HepG2 (cell line): ENCODE measurements around the gene KLK14. TPM values are rescaled to one million over a fixed set of nuclear protein-coding genes. Genes with fewer than 3 reads are reported as not detected.

ENCODE experiments used
- ATAC-seq: fragments of 200-7000 bp; cut with Tn5 transposase; 3 replicates; pipeline ENCODE4 v1.9.1; 2020; ENCODE audit warnings: mild to moderate bottlenecking, moderate library complexity
- BruUV-seq: library from RNA; stranded (reverse); fragments of 400-500 nt; replicated peaks from 2 replicates; lab custom pipeline; 2021; lab: Mats Ljungman, UMichigan
- CTCF ChIA-PET: fragments of 300-600 bp; formaldehyde crosslinking; extraction: SDS; loops from one replicate; lab custom pipeline; 2021; ENCODE audit warnings: low total read pairs, inconsistent platforms, low intra/inter-chr PET ratio; lab: Yijun Ruan, JAX
- POLR2A ChIA-PET: fragments of 350-600 bp; sonication (Branson Sonifier 250); formaldehyde crosslinking; loops from one replicate; lab custom pipeline; 2020; ENCODE audit warnings: antibody characterized with exemption, inconsistent platforms; lab: Yijun Ruan, JAX
- DNase-seq: peaks from one replicate; pipeline ENCODE4 v3.0.0-alpha.2; 2015; ENCODE audit warnings: low spot score
- FAIRE-seq: peaks from 3 replicates; lab custom pipeline; 2011; peaks lifted over from hg19 to GRCh38; lab: Jason Lieb, UNC
- H2AFZ ChIP-seq: one replicate; pipeline ENCODE4 v1.6.1; 2011; ENCODE audit warnings: low read length, inconsistent platforms
- H3K27ac ChIP-seq: fragments of 300-600 bp; 3 replicates; pipeline ENCODE4 v1.8.0; 2011; ENCODE audit warnings: mixed run types, mild to moderate bottlenecking, mixed read lengths, low read length, inconsistent platforms; ENCODE audit not compliant: insufficient read depth; ENCODE audit errors: extremely low read length
- H3K27me3 ChIP-seq, 2 experiments: fragments of 200-600 bp in 1 of 2; 2 replicates in 1 of 2; 3 replicates in 1 of 2; pipeline versions ENCODE4 v1.6.0 to v1.8.0; 2011; ENCODE audit warnings: low read length in 2 of 2, mild to moderate bottlenecking in 2 of 2, moderate library complexity in 2 of 2, inconsistent platforms in 1 of 2; ENCODE audit not compliant: insufficient read depth in 2 of 2, control insufficient read depth in 1 of 2
- H3K36me3 ChIP-seq, 2 experiments: fragments of 200-600 bp in 1 of 2; replicated peaks in 1 of 2; 2 replicates in 1 of 2; 3 replicates in 1 of 2; pipeline versions ENCODE4 v1.5.1 to v1.8.0; 2011; ENCODE audit warnings: low read length in 2 of 2, inconsistent platforms in 1 of 2; ENCODE audit not compliant: insufficient read depth in 2 of 2, control insufficient read depth in 1 of 2
- H3K4me1 ChIP-seq: 2 replicates; pipeline ENCODE4 v1.5.1; 2012; ENCODE audit warnings: low read length, inconsistent platforms; ENCODE audit not compliant: insufficient read depth
- H3K4me2 ChIP-seq: 2 replicates; pipeline ENCODE4 v1.6.0; 2011; ENCODE audit warnings: low read depth, low read length, inconsistent platforms
- H3K4me3 ChIP-seq, 3 experiments: fragments of 200-600 bp in 1 of 3; sonication (generic), shearing (Covaris generic) in 1 of 3; replicated peaks in 1 of 3; 2 replicates each; pipeline ENCODE4 v1.5.1; 2011 to 2016; ENCODE audit warnings: low read length in 3 of 3, inconsistent platforms in 2 of 3, low read depth in 2 of 3, mild to moderate bottlenecking in 2 of 3, control low read depth in 1 of 3, mixed read lengths in 1 of 3; ENCODE audit not compliant: insufficient read depth in 1 of 3
- H3K79me2 ChIP-seq: one replicate; pipeline ENCODE4 v1.6.1; 2011; ENCODE audit warnings: low read length, inconsistent platforms; ENCODE audit not compliant: insufficient read depth
- H3K9ac ChIP-seq: 2 replicates; pipeline ENCODE4 v1.6.0; 2011; ENCODE audit warnings: mild to moderate bottlenecking, low read depth, low read length, inconsistent platforms; ENCODE audit not compliant: insufficient read depth
- H3K9me3 ChIP-seq: 2 replicates; pipeline ENCODE4 v1.5.1; 2012; ENCODE audit warnings: mild to moderate bottlenecking, low read length
- H4K20me1 ChIP-seq: 2 replicates; pipeline ENCODE4 v1.6.0; 2011; ENCODE audit warnings: inconsistent platforms, mild to moderate bottlenecking, low read length, moderate library complexity; ENCODE audit not compliant: insufficient read depth
- AGO1 ChIP-seq: fragments of 200-400 bp; formaldehyde crosslinking; IDR thresholded peaks from 2 replicates; pipeline ENCODE4 v1.6.1; 2017; ENCODE audit warnings: mild to moderate bottlenecking, low read depth, low read length, moderate library complexity; ENCODE audit not compliant: poor library complexity, severe bottlenecking
- CEBPG ChIP-seq: IDR thresholded peaks from 2 replicates; pipeline ENCODE4 v1.6.1; 2016
- DNMT1 ChIP-seq: sonication (generic); formaldehyde crosslinking; IDR thresholded peaks from 2 replicates; pipeline ENCODE4 v1.5.1; 2020; ENCODE audit warnings: mild to moderate bottlenecking, missing genetic modification reagents
- KDM3A ChIP-seq: IDR thresholded peaks from 2 replicates; pipeline ENCODE4 v1.6.1; 2018; ENCODE audit warnings: low read depth, missing compliant biosample characterization
- KLF6 ChIP-seq: IDR thresholded peaks from 2 replicates; pipeline ENCODE4 v1.8.0; 2016; ENCODE audit warnings: missing biosample characterization, missing genetic modification reagents
- NFRKB ChIP-seq: fragments of 450-650 bp; IDR thresholded peaks from 2 replicates; pipeline ENCODE4 v1.6.1; 2017
- RAD21 ChIP-seq: fragments of 450-650 bp; formaldehyde crosslinking; IDR thresholded peaks from 2 replicates; pipeline ENCODE4 v1.5.0; 2020; ENCODE audit warnings: mild to moderate bottlenecking
- RELA ChIP-seq: sonication (generic); formaldehyde crosslinking; IDR thresholded peaks from 2 replicates; pipeline ENCODE4 v1.4.0; 2020; ENCODE audit warnings: missing genetic modification reagents
- SMAD1 ChIP-seq: sonication (generic); formaldehyde crosslinking; IDR thresholded peaks from 2 replicates; pipeline ENCODE4 v1.4.0; 2020; ENCODE audit warnings: missing genetic modification reagents, low read depth, mild to moderate bottlenecking, borderline replicate concordance
- SP5 ChIP-seq: IDR thresholded peaks from 2 replicates; pipeline ENCODE4 v1.6.1; 2016; ENCODE audit warnings: low read depth, borderline replicate concordance
- TCF7L2 ChIP-seq: IDR thresholded peaks from 2 replicates; pipeline ENCODE4 v1.6.1; 2011; ENCODE audit warnings: mild to moderate bottlenecking, low read depth, low read length, moderate library complexity
- ZMYM2 ChIP-seq: sonication (generic); formaldehyde crosslinking; IDR thresholded peaks from 2 replicates; pipeline ENCODE4 v1.8.0; 2022; ENCODE audit warnings: mild to moderate bottlenecking, missing genetic modification reagents
- ZNF124 ChIP-seq: sonication (generic); formaldehyde crosslinking; IDR thresholded peaks from 2 replicates; pipeline ENCODE4 v1.4.0; 2020; ENCODE audit warnings: missing genetic modification reagents
- ZNF280B ChIP-seq: sonication (generic); formaldehyde crosslinking; IDR thresholded peaks from 2 replicates; pipeline ENCODE4 v1.5.0; 2020; ENCODE audit warnings: missing genetic modification reagents, mild to moderate bottlenecking, borderline replicate concordance
- ZNF33A ChIP-seq: sonication (generic); formaldehyde crosslinking; IDR thresholded peaks from 2 replicates; pipeline ENCODE4 v1.5.1; 2020; ENCODE audit warnings: missing genetic modification reagents, mild to moderate bottlenecking, moderate library complexity, borderline replicate concordance
- WGBS: methylation state at CpG from one replicate; pipeline ENCODE4 v1.1.6; 2017; ENCODE audit warnings: low lambda C conversion rate; 5-methylcytosine and 5-hydroxymethylcytosine counted together
- in situ Hi-C: cut with HindIII; loops from 2 replicates; pipeline ENCODE4 v1.10.0; 2017; ENCODE audit warnings: low pct_unique_long_range_greater_than_20kb; ENCODE audit not compliant: extremely low pct_ligation_motif_present
- intact Hi-C: fragments of 100-400 bp; cut with micrococcal nuclease; formaldehyde crosslinking; loops from one replicate; pipeline ENCODE4 v1.10.0; 2022; ENCODE audit not compliant: unreplicated experiment
- polyA plus RNA-seq, 8 experiments: library from polyadenylated mRNA; depleted of rRNA in 3 of 8; stranded (reverse) in 7 of 8; unstranded in 1 of 8; fragments of >200 nt; fragmentation: Illumina TruSeq in 4 of 8; extraction: Trizol in 4 of 8; gene quantifications; 2 replicates each; pipeline versions ENCODE4 v1.2.1 to v1.2.3, GENCODE V29; 2011 to 2016; ENCODE audit warnings: low read depth in 4 of 8, missing spikeins in 1 of 8, mixed read lengths in 1 of 8; ENCODE audit not compliant: insufficient read depth in 1 of 8
- total RNA-seq, 5 experiments: library from RNA; depleted of rRNA; stranded (reverse); fragments of >200 nt; fragmentation: Illumina TruSeq; extraction: Trizol; gene quantifications; 2 replicates each; pipeline ENCODE4 v1.2.3, GENCODE V29; 2016; ENCODE audit warnings: low read depth in 1 of 5

Gene KLK14
- total and polyA plus RNA-seq, 2 of the 13 experiments (the other 11 are each of a cell fraction or from before 2014, with no cell fraction given), result not detected

GRCh38 chr19:51122112-51122981 lies 39.7 kb upstream of the KLK14 start:
- peaks cover 4 to 47% of the 10 kb centered on the region in 2 experiments; a peak in 4 of 5 replicates for H3K27me3 ChIP-seq
- 12% methylated on average over 21 of the region's 22 CpGs for WGBS

More at GRCh38 chr19:51122112-51122981, 39.7 kb upstream of the KLK14 start:
- Histone ChIP-seq H3K9me3 (no peaks in the 10 kb centered on the region), H3K27ac (no peak overlapping the region), H3K4me2 (no peak overlapping the region), H4K20me1 (no peaks in the 10 kb centered on the region), H3K4me3 (no peak overlapping the region), H3K36me3 (no peaks in the 10 kb centered on the region), H3K9ac (no peak overlapping the region), H3K4me1 (no peaks in the 10 kb centered on the region), H2AFZ (no peak overlapping the region), H3K79me2 (no peaks in the 10 kb centered on the region)
- in situ Hi-C loops (no loop called here), intact Hi-C loops (no loop called here)
- FAIRE-seq, result no peak
- no peak for DNase-seq
- CTCF ChIA-PET, result no interaction called here
- TF ChIP-seq RELA, result no peak
- TF ChIP-seq ZNF33A (CRISPR knock-in tag), result no peak
- no peak for TF ChIP-seq ZNF280B (CRISPR knock-in tag)
- no peak for TF ChIP-seq RAD21 (CRISPR knock-in tag)
- no peak for TF ChIP-seq SP5
- TF ChIP-seq TCF7L2, result no peak
- no peak for TF ChIP-seq NFRKB
- no peak for TF ChIP-seq DNMT1
- no peak for TF ChIP-seq KDM3A (CRISPR knock-in tag)
- TF ChIP-seq AGO1, result no peak
- no peak for TF ChIP-seq ZMYM2
- no peak for TF ChIP-seq CEBPG (CRISPR knock-in tag)
- TF ChIP-seq ZNF124, result no peak
- no peak for TF ChIP-seq KLF6 (CRISPR knock-in tag)
- TF ChIP-seq SMAD1 (CRISPR knock-in tag), result no peak
- BruUV-seq, result no TSS peak
- POLR2A ChIA-PET, result no interaction called here
- ATAC-seq, result no peak
